Hepatocyte (in vitro differentiated cells): Measurements from ENCODE around the gene NCOA3.

Experiments
- EZH2 ChIP-seq: fragments of 200-600 bp; sonication (generic); IDR thresholded peaks from 2 replicates; pipeline ENCODE4 v1.6.1; 2016; ENCODE audit warnings: antibody characterized with exemption, mild to moderate bottlenecking, borderline replicate concordance
- TF ChIP-seq, protein P1 (sequence below): fragments of 200-600 bp; sonication (generic); IDR thresholded peaks from 2 replicates; pipeline ENCODE4 v1.5.1; 2016; ENCODE audit warnings: antibody characterized with exemption, mild to moderate bottlenecking; ENCODE audit not compliant: poor library complexity

DNA sequence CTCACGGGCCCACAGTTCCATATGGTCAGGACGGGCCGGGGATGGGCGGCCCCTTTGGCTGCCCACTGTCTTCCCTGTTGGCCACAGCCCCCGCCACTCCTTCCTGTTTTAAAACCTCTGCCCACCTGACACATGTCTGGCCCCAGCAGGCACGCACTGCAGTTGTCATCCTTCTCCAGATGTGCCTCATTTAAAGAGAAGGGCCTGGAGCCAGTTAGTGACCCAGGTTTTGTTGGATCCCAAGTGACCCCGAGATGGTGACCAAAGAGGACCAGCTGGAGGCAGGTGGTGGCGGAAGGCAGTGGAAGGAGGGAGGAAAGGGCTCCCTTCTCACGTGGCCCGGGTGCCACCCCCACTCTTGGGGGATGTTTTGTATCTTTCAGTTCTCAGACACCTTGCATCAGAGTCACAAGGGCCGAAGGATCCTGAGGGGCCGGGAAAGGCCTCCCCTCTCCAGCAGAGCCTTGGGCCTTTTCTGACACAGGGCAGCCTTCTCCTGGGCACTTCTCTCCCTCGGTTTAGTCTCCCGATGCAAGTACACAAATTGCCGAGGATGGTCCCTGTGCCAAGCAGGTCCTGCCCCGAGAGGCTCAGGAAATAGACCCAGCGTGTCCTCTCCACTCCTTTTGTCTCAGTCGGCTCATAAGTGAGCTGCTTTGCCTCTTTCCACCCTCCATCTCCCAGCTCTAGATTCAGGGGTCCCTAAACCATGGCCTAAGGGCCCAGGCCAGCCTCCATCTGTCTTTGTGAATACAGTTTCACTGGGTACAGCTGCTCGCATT lies 166.0 kb downstream of the NCOA3 start:
- TF ChIP-seq, protein P1, sequence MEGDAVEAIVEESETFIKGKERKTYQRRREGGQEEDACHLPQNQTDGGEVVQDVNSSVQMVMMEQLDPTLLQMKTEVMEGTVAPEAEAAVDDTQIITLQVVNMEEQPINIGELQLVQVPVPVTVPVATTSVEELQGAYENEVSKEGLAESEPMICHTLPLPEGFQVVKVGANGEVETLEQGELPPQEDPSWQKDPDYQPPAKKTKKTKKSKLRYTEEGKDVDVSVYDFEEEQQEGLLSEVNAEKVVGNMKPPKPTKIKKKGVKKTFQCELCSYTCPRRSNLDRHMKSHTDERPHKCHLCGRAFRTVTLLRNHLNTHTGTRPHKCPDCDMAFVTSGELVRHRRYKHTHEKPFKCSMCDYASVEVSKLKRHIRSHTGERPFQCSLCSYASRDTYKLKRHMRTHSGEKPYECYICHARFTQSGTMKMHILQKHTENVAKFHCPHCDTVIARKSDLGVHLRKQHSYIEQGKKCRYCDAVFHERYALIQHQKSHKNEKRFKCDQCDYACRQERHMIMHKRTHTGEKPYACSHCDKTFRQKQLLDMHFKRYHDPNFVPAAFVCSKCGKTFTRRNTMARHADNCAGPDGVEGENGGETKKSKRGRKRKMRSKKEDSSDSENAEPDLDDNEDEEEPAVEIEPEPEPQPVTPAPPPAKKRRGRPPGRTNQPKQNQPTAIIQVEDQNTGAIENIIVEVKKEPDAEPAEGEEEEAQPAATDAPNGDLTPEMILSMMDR = no peak
- TF ChIP-seq EZH2 = no peak
